ENCODE measurements around the gene CD300A.

CD300A gene

GRCh38 chr17:74466111-74466827 lies at the start of gene CD300A:
CD300A (plus strand) TSS chr17:74466634; CDS start chr17:74466704, 70 bp downstream.
- DNase-seq = no peak

- DNase-seq = peak; percentile 40
Measured at GRCh38 chr17:74417178-74418045, 49.0 kb upstream of the CD300A start.

GRCh38 chr17:74419928-74420411 lies 46.5 kb upstream of the CD300A start:
- DNase-seq = no peak

- DNase-seq = no peak
Measured at GRCh38 chr17:74424117-74424516, 42.3 kb upstream of the CD300A start.

GRCh38 chr17:74424657-74425056 lies 41.8 kb upstream of the CD300A start:
- no peak for DNase-seq

- no peak for DNase-seq
Measured at GRCh38 chr17:74426551-74427047, 39.8 kb upstream of the CD300A start.

- no peak for DNase-seq
Measured at GRCh38 chr17:74427048-74427762, 39.2 kb upstream of the CD300A start.

GRCh38 chr17:74427763-74428153 lies 38.7 kb upstream of the CD300A start:
- no peak for DNase-seq

- DNase-seq = no peak
Measured at GRCh38 chr17:74429604-74430384, 36.6 kb upstream of the CD300A start.

GRCh38 chr17:74430385-74430705 lies 36.1 kb upstream of the CD300A start:
- no peak for DNase-seq

GRCh38 chr17:74430706-74431567 lies 35.5 kb upstream of the CD300A start:
- peak; percentile 46 for DNase-seq

GRCh38 chr17:74431568-74432423 lies 34.6 kb upstream of the CD300A start, which contains the start of gene GPRC5C:
GPRC5C (plus strand) TSS chr17:74432088; CDS start chr17:74439777, 7,689 bp downstream.
- no peak for DNase-seq

- no peak for DNase-seq
Measured at GRCh38 chr17:74432424-74432690, 34.1 kb upstream of the CD300A start.

GRCh38 chr17:74432766-74433391 lies 33.6 kb upstream of the CD300A start:
- no peak for DNase-seq

- no peak for DNase-seq
Measured at GRCh38 chr17:74433421-74434121, 32.9 kb upstream of the CD300A start.

GRCh38 chr17:74435775-74436359 lies 30.6 kb upstream of the CD300A start:
- no peak for DNase-seq

GRCh38 chr17:74437702-74438101 lies 28.7 kb upstream of the CD300A start:
- no peak for DNase-seq

- no peak for DNase-seq
Measured at GRCh38 chr17:74439691-74440567, 26.5 kb upstream of the CD300A start.
